ENCODE measurements around the gene RHOT1. TPM values are rescaled to one million over a fixed set of nuclear protein-coding genes. Genes with fewer than 3 reads are reported as not detected.
"Not testable (repeated sequence)": the region's sequence is repeated elsewhere in the genome, so short reads cannot be mapped to it uniquely, and the experiment has no call there.

Gene RHOT1
- polyA plus RNA-seq, 1 donor: 37.9 TPM

- Histone ChIP-seq H3K27ac (ENCODE audit: low read length) (no peak overlapping the region), H3K27me3 (ENCODE audit: control insufficient read depth, insufficient read depth, low read length) (peaks cover 11% of the 10 kb centered on the region), H3K9me3 (ENCODE audit: control insufficient read depth, low read depth, low read length) (no peaks in the 10 kb centered on the region), H3K4me3 (ENCODE audit: low read length) (no peak overlapping the region), H3K36me3 (ENCODE audit: control insufficient read depth, insufficient read depth, low read length) (no peaks in the 10 kb centered on the region), H3K4me1 (ENCODE audit: control insufficient read depth, insufficient read depth, low read length) (peaks cover 3% of the 10 kb centered on the region)
- DNase-seq: no peak
- WGBS (ENCODE audit: insufficient coverage, low lambda C conversion rate): no CpG with 5 or more reads among the region's 9 CpGs
Observed at GRCh38 chr17:32256012-32256700, 113.9 kb downstream of the RHOT1 start.

- Histone ChIP-seq H3K9me3 (ENCODE audit: control insufficient read depth, low read depth, low read length) (no peaks in the 10 kb centered on the region), H3K4me3 (ENCODE audit: low read length) (no peak overlapping the region)
- no CpG with 5 or more reads among the region's 9 CpGs for WGBS (ENCODE audit: insufficient coverage, low lambda C conversion rate)
Observed at GRCh38 chr17:32256701-32257019, 114.4 kb downstream of the RHOT1 start.

GRCh38 chr17:32258383-32259140 lies 116.3 kb downstream of the RHOT1 start:
- no peak overlapping the region for H3K27ac ChIP-seq (ENCODE audit: low read length)
- H3K4me1 ChIP-seq (ENCODE audit: control insufficient read depth, insufficient read depth, low read length): peaks cover 3% of the 10 kb centered on the region
- no peaks in the 10 kb centered on the region for H3K36me3 ChIP-seq (ENCODE audit: control insufficient read depth, insufficient read depth, low read length)
- WGBS (ENCODE audit: insufficient coverage, low lambda C conversion rate): no CpG with 5 or more reads among the region's 18 CpGs
- peaks cover 33% of the 10 kb centered on the region for H3K27me3 ChIP-seq (ENCODE audit: control insufficient read depth, insufficient read depth, low read length)
- no peaks in the 10 kb centered on the region for H3K9me3 ChIP-seq (ENCODE audit: control insufficient read depth, low read depth, low read length)
- H3K4me3 ChIP-seq (ENCODE audit: low read length): no peak overlapping the region
- no peak for DNase-seq

More at GRCh38 chr17:32256701-32257019, 114.4 kb downstream of the RHOT1 start:
- Histone ChIP-seq H3K36me3 (ENCODE audit: control insufficient read depth, insufficient read depth, low read length) (no peaks in the 10 kb centered on the region), H3K27me3 (ENCODE audit: control insufficient read depth, insufficient read depth, low read length) (peaks cover 16% of the 10 kb centered on the region), H3K4me1 (ENCODE audit: control insufficient read depth, insufficient read depth, low read length) (peaks cover 3% of the 10 kb centered on the region), H3K27ac (ENCODE audit: low read length) (no peak overlapping the region)
- no peak for DNase-seq

- WGBS (ENCODE audit: insufficient coverage, low lambda C conversion rate): no CpG with 5 or more reads among the region's 4 CpGs
- Histone ChIP-seq H3K27me3 (ENCODE audit: control insufficient read depth, insufficient read depth, low read length) (peaks cover 43% of the 10 kb centered on the region), H3K36me3 (ENCODE audit: control insufficient read depth, insufficient read depth, low read length) (no peaks in the 10 kb centered on the region), H3K27ac (ENCODE audit: low read length) (no peak overlapping the region), H3K9me3 (ENCODE audit: control insufficient read depth, low read depth, low read length) (no peaks in the 10 kb centered on the region), H3K4me1 (ENCODE audit: control insufficient read depth, insufficient read depth, low read length) (peaks cover 3% of the 10 kb centered on the region), H3K4me3 (ENCODE audit: low read length) (no peak overlapping the region)
- DNase-seq: no peak
Observed at GRCh38 chr17:32259586-32259985, 117.3 kb downstream of the RHOT1 start.

- Histone ChIP-seq H3K27ac (ENCODE audit: low read length) (no peak overlapping the region), H3K9me3 (ENCODE audit: control insufficient read depth, low read depth, low read length) (no peaks in the 10 kb centered on the region), H3K36me3 (ENCODE audit: control insufficient read depth, insufficient read depth, low read length) (no peaks in the 10 kb centered on the region), H3K27me3 (ENCODE audit: control insufficient read depth, insufficient read depth, low read length) (peaks cover 55% of the 10 kb centered on the region), H3K4me1 (ENCODE audit: control insufficient read depth, insufficient read depth, low read length) (peaks cover 3% of the 10 kb centered on the region), H3K4me3 (ENCODE audit: low read length) (no peak overlapping the region)
- DNase-seq: no peak
- WGBS (ENCODE audit: insufficient coverage, low lambda C conversion rate): no CpG with 5 or more reads among the region's 7 CpGs
Observed at GRCh38 chr17:32261417-32261736, 119.1 kb downstream of the RHOT1 start.

- no peak for DNase-seq
- Histone ChIP-seq H3K9me3 (ENCODE audit: control insufficient read depth, low read depth, low read length) (peaks cover 3% of the 10 kb centered on the region), H3K4me1 (ENCODE audit: control insufficient read depth, insufficient read depth, low read length) (peaks cover 8% of the 10 kb centered on the region), H3K27me3 (ENCODE audit: control insufficient read depth, insufficient read depth, low read length) (peaks cover 60% of the 10 kb centered on the region), H3K36me3 (ENCODE audit: control insufficient read depth, insufficient read depth, low read length) (no peaks in the 10 kb centered on the region), H3K4me3 (ENCODE audit: low read length) (no peak overlapping the region), H3K27ac (ENCODE audit: low read length) (no peak overlapping the region)
- 90% methylated on average over 2 of the region's 13 CpGs for WGBS (ENCODE audit: insufficient coverage, low lambda C conversion rate)
Observed at GRCh38 chr17:32261936-32262510, 119.7 kb downstream of the RHOT1 start.

- not testable (repeated sequence) for H3K36me3 ChIP-seq (ENCODE audit: control insufficient read depth, insufficient read depth, low read length); H3K4me1 ChIP-seq (ENCODE audit: control insufficient read depth, insufficient read depth, low read length); H3K9me3 ChIP-seq (ENCODE audit: control insufficient read depth, low read depth, low read length); H3K27ac ChIP-seq (ENCODE audit: low read length); H3K4me3 ChIP-seq (ENCODE audit: low read length); DNase-seq
- peaks cover 72% of the 10 kb centered on the region for H3K27me3 ChIP-seq (ENCODE audit: control insufficient read depth, insufficient read depth, low read length)
- no CpG with 5 or more reads among the region's 17 CpGs for WGBS (ENCODE audit: insufficient coverage, low lambda C conversion rate)
Observed at GRCh38 chr17:32263515-32263914, 121.2 kb downstream of the RHOT1 start.

GRCh38 chr17:32264140-32264799 lies 122.0 kb downstream of the RHOT1 start:
- Histone ChIP-seq H3K4me1 (ENCODE audit: control insufficient read depth, insufficient read depth, low read length) (peaks cover 8% of the 10 kb centered on the region), H3K36me3 (ENCODE audit: control insufficient read depth, insufficient read depth, low read length) (no peaks in the 10 kb centered on the region), H3K27ac (ENCODE audit: low read length) (no peak overlapping the region), H3K27me3 (ENCODE audit: control insufficient read depth, insufficient read depth, low read length) (peaks cover 80% of the 10 kb centered on the region), H3K4me3 (ENCODE audit: low read length) (no peak overlapping the region), H3K9me3 (ENCODE audit: control insufficient read depth, low read depth, low read length) (peaks cover 3% of the 10 kb centered on the region)
- no CpG with 5 or more reads among the region's 6 CpGs for WGBS (ENCODE audit: insufficient coverage, low lambda C conversion rate)
- DNase-seq: no peak

GRCh38 chr17:32264823-32265191 lies 122.5 kb downstream of the RHOT1 start:
- no peak for DNase-seq
- Histone ChIP-seq H3K4me1 (ENCODE audit: control insufficient read depth, insufficient read depth, low read length) (peaks cover 8% of the 10 kb centered on the region), H3K36me3 (ENCODE audit: control insufficient read depth, insufficient read depth, low read length) (no peaks in the 10 kb centered on the region), H3K4me3 (ENCODE audit: low read length) (peak overlapping the region; percentile 4), H3K27me3 (ENCODE audit: control insufficient read depth, insufficient read depth, low read length) (peaks cover 79% of the 10 kb centered on the region), H3K27ac (ENCODE audit: low read length) (no peak overlapping the region), H3K9me3 (ENCODE audit: control insufficient read depth, low read depth, low read length) (peaks cover 3% of the 10 kb centered on the region)
- no CpG with 5 or more reads among the region's 8 CpGs for WGBS (ENCODE audit: insufficient coverage, low lambda C conversion rate)

GRCh38 chr17:32265192-32265923 lies 123.1 kb downstream of the RHOT1 start, which contains the start of gene RHBDL3:
Gene RHBDL3 (plus strand): TSS chr17:32265832. CDS start chr17:32266190, 358 bp downstream.
- Histone ChIP-seq H3K36me3 (ENCODE audit: control insufficient read depth, insufficient read depth, low read length) (no peaks in the 10 kb centered on the region), H3K4me1 (ENCODE audit: control insufficient read depth, insufficient read depth, low read length) (peaks cover 8% of the 10 kb centered on the region), H3K4me3 (ENCODE audit: low read length) (peak within 1 kb of the TSS; percentile 37), H3K27me3 (ENCODE audit: control insufficient read depth, insufficient read depth, low read length) (peaks cover 85% of the 10 kb centered on the region), H3K9me3 (ENCODE audit: control insufficient read depth, low read depth, low read length) (peaks cover 3% of the 10 kb centered on the region), H3K27ac (ENCODE audit: low read length) (no peak within 1 kb of the TSS)
- WGBS (ENCODE audit: insufficient coverage, low lambda C conversion rate): no CpG with 5 or more reads among the region's 68 CpGs
- no peak for DNase-seq
